Hepatocyte (in vitro differentiated cells): Measurements from ENCODE around the gene LCLAT1. TPM values are rescaled to one million over a fixed set of nuclear protein-coding genes. Genes with fewer than 3 reads are reported as not detected.

Experiments used
- DNase-seq: peaks from one replicate; pipeline ENCODE4 v3.0.0-alpha.2; 2016; ENCODE audit warnings: low spot score
- H2AFZ ChIP-seq: fragments of 200-600 bp; sonication (generic); 2 replicates; pipeline ENCODE4 v1.6.0; 2016; ENCODE audit warnings: antibody characterized with exemption, mild to moderate bottlenecking
- H3K27ac ChIP-seq: fragments of 200-600 bp; sonication (generic); 2 replicates; pipeline ENCODE4 v1.5.1; 2016; ENCODE audit warnings: mild to moderate bottlenecking
- H3K27me3 ChIP-seq: fragments of 200-600 bp; sonication (generic); 2 replicates; pipeline ENCODE4 v1.6.1; 2016
- H3K36me3 ChIP-seq: fragments of 200-600 bp; sonication (generic); replicated peaks from 2 replicates; pipeline ENCODE4 v1.5.1; 2016; ENCODE audit warnings: low read depth; ENCODE audit not compliant: insufficient read depth
- H3K4me1 ChIP-seq: fragments of 200-600 bp; sonication (generic); 2 replicates; pipeline ENCODE4 v1.5.1; 2016; ENCODE audit warnings: mild to moderate bottlenecking, moderate library complexity; ENCODE audit not compliant: insufficient read depth
- H3K4me2 ChIP-seq: fragments of 200-600 bp; sonication (generic); 2 replicates; pipeline ENCODE4 v1.6.0; 2016
- H3K4me3 ChIP-seq: fragments of 200-600 bp; sonication (generic); 2 replicates; pipeline ENCODE4 v1.5.1; 2016; ENCODE audit warnings: mild to moderate bottlenecking
- H3K79me2 ChIP-seq: fragments of 200-600 bp; sonication (generic); 2 replicates; pipeline ENCODE4 v1.6.0; 2017; ENCODE audit warnings: mild to moderate bottlenecking
- H3K9me2 ChIP-seq: fragments of 200-600 bp; sonication (generic); replicated peaks from 2 replicates; pipeline ENCODE4 v1.6.0; 2017; ENCODE audit warnings: mild to moderate bottlenecking; ENCODE audit not compliant: insufficient read depth
- H3K9me3 ChIP-seq: fragments of 200-600 bp; sonication (generic); 2 replicates; pipeline ENCODE4 v1.5.1; 2016; ENCODE audit warnings: low read depth, mild to moderate bottlenecking
- H4K20me1 ChIP-seq: fragments of 200-600 bp; sonication (generic); 2 replicates; pipeline ENCODE4 v1.6.0; 2016; ENCODE audit warnings: mild to moderate bottlenecking; ENCODE audit not compliant: insufficient read depth, poor library complexity, severe bottlenecking
- CTCF ChIP-seq: fragments of 200-600 bp; sonication (generic); IDR thresholded peaks from 2 replicates; pipeline ENCODE4 v1.5.1; 2016; ENCODE audit warnings: antibody characterized with exemption, mild to moderate bottlenecking; ENCODE audit not compliant: poor library complexity
- EZH2 ChIP-seq: fragments of 200-600 bp; sonication (generic); IDR thresholded peaks from 2 replicates; pipeline ENCODE4 v1.6.1; 2016; ENCODE audit warnings: antibody characterized with exemption, mild to moderate bottlenecking, borderline replicate concordance
- EZH2phosphoT487 ChIP-seq: fragments of 200-600 bp; sonication (generic); IDR thresholded peaks from one replicate; pipeline ENCODE4 v1.6.1; 2018; ENCODE audit warnings: antibody characterized with exemption, mild to moderate bottlenecking, low read depth, moderate library complexity; ENCODE audit not compliant: unreplicated experiment, severe bottlenecking
- WGBS: methylation state at CpG from one replicate; pipeline ENCODE4 v1.1.6; 2016; ENCODE audit warnings: low lambda C conversion rate; ENCODE audit errors: missing lambda C conversion rate; 5-methylcytosine and 5-hydroxymethylcytosine counted together
- polyA plus RNA-seq: library from polyadenylated mRNA; unstranded; fragments of >200 nt; fragmentation: Nextera tagmentation; extraction: Ambion mirVana; gene quantifications from 2 replicates; pipeline ENCODE4 v1.2.1, GENCODE V29; 2016
- total RNA-seq: library from RNA; depleted of rRNA; stranded (reverse); fragments of >200 nt; gene quantifications from 2 replicates; pipeline ENCODE4 v1.2.3, GENCODE V29; 2014

LCLAT1 gene
- total and polyA plus RNA-seq, 2 experiments from 2014 or later = 10.1 to 15.4 TPM

- 69% methylated on average over 6 of the region's 6 CpGs for WGBS
- no peak for DNase-seq
- H3K27ac ChIP-seq = peak overlapping the region; percentile 33
Observed at GRCh38 chr2:30480703-30481322, 33.8 kb downstream of the LCLAT1 start.

DNA sequence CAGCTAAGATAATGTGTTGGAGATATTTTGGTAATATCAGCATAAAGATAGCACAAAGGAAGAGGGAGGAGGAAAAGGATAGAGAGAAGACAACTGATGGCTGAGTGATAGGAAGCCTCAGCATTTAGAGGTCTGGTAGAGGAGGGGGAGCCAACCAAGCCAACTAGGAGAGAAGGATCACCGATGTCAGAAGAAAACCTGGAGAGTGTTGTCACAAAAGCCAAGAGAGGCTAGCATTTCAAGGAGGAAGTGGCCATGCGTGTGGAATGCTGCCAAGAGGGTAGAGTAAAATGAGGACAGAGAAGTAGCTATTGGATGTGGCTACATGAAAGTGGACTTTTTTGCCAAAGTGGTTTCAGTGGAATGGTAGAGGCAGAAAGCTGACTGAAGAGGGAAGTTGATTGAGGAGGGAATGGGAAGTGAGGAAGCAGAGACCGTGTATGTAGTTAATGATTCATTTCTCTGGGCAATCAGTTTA lies 34.3 kb downstream of the LCLAT1 start:
- Histone ChIP-seq H3K9me2 (no peaks in the 10 kb centered on the region), H3K79me2 (peaks cover 42% of the 10 kb centered on the region), H3K4me2 (peak overlapping the region; percentile 3), H3K9me3 (no peaks in the 10 kb centered on the region), H2AFZ (no peak overlapping the region), H3K27ac (peak overlapping the region; percentile 33), H4K20me1 (no peaks in the 10 kb centered on the region), H3K4me1 (peaks cover 4% of the 10 kb centered on the region), H3K36me3 (no peaks in the 10 kb centered on the region), H3K27me3 (no peaks in the 10 kb centered on the region), H3K4me3 (no peak overlapping the region)
- TF ChIP-seq EZH2phosphoT487 (no peak), EZH2 (no peak), CTCF (no peak)
- WGBS = 77% methylated on average over 3 of the region's 3 CpGs
- no peak for DNase-seq

More at GRCh38 chr2:30480703-30481322, 33.8 kb downstream of the LCLAT1 start:
- Histone ChIP-seq H3K9me2 (no peaks in the 10 kb centered on the region), H2AFZ (no peak overlapping the region), H3K4me2 (no peak overlapping the region), H3K36me3 (no peaks in the 10 kb centered on the region), H3K27me3 (no peaks in the 10 kb centered on the region), H4K20me1 (no peaks in the 10 kb centered on the region), H3K4me3 (no peak overlapping the region), H3K4me1 (peaks cover 4% of the 10 kb centered on the region), H3K79me2 (peaks cover 44% of the 10 kb centered on the region), H3K9me3 (no peaks in the 10 kb centered on the region)
- TF ChIP-seq EZH2phosphoT487 (no peak), EZH2 (no peak), CTCF (no peak)

DNA sequence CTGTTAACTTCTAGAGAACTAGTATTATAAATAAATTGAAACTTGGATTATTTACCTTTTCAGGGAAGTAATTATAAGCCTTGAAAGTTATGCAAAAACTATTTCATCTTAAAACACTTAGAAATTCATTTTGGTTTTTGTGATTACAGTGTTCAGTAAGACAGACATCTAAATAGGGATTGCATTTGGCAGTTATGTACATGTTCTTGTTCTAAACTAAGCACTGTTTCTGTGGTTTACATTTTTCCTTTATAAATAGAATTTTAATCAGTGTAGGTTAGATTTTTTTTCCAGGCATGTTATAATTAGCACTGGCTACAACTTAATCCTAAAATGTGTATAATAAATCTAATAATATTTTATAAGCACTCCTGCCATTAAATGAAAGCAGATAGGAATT lies 35.0 kb downstream of the LCLAT1 start:
- no peaks in the 10 kb centered on the region for H3K36me3 ChIP-seq
- no peaks in the 10 kb centered on the region for H4K20me1 ChIP-seq
- peaks cover 4% of the 10 kb centered on the region for H3K4me1 ChIP-seq
- no peak overlapping the region for H2AFZ ChIP-seq
- peak overlapping the region; percentile 3 for H3K4me2 ChIP-seq
- H3K27ac ChIP-seq = no peak overlapping the region
- H3K27me3 ChIP-seq = no peaks in the 10 kb centered on the region
- no peak for TF ChIP-seq CTCF
- H3K9me2 ChIP-seq = no peaks in the 10 kb centered on the region
- no peak for DNase-seq
- peaks cover 45% of the 10 kb centered on the region for H3K79me2 ChIP-seq
- H3K4me3 ChIP-seq = no peak overlapping the region
- no peaks in the 10 kb centered on the region for H3K9me3 ChIP-seq

- no peak overlapping the region for H3K27ac ChIP-seq
- no peak overlapping the region for H3K4me3 ChIP-seq
- H3K9me2 ChIP-seq = no peaks in the 10 kb centered on the region
- no peak for TF ChIP-seq CTCF
- TF ChIP-seq EZH2phosphoT487 = no peak
- TF ChIP-seq EZH2 = no peak
- 79% methylated on average over 3 of the region's 3 CpGs for WGBS
- no peaks in the 10 kb centered on the region for H4K20me1 ChIP-seq
- peaks cover 32% of the 10 kb centered on the region for H3K79me2 ChIP-seq
- H3K27me3 ChIP-seq = no peaks in the 10 kb centered on the region
- peaks cover 10% of the 10 kb centered on the region for H3K4me1 ChIP-seq
- no peak for DNase-seq
- no peak overlapping the region for H2AFZ ChIP-seq
- no peaks in the 10 kb centered on the region for H3K9me3 ChIP-seq
- no peaks in the 10 kb centered on the region for H3K36me3 ChIP-seq
- no peak overlapping the region for H3K4me2 ChIP-seq
Observed at GRCh38 chr2:30484145-30484544, 37.1 kb downstream of the LCLAT1 start.
